Activated gamma-delta T cell (primary cell): ENCODE measurements around the gene ABHD16A.

ENCODE experiments used
- DNase-seq: peaks from one replicate; lab custom pipeline; 2025; lab: John Stamatoyannopoulos, UW

Gene ABHD16A

DNA sequence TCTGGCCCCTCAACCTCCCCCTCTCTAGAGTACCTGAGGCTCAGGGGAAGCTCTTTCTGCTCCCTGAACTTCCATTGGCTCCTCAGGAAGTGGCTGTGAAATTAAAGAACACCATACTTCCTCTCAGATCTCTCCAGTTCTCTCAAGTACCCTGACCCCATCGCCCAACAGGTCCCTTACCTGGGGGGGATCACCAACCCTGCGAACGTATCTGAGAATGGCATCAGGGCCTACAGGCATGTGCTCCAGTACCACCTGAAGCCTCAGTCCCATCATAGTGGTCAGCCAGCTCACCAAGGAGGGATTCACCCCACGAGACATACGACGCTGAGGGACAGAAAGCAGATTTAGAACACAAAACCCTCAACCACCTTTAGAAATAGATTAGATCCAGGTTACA lies 62.5 kb downstream of the ABHD16A start:
- no peak for DNase-seq

DNA sequence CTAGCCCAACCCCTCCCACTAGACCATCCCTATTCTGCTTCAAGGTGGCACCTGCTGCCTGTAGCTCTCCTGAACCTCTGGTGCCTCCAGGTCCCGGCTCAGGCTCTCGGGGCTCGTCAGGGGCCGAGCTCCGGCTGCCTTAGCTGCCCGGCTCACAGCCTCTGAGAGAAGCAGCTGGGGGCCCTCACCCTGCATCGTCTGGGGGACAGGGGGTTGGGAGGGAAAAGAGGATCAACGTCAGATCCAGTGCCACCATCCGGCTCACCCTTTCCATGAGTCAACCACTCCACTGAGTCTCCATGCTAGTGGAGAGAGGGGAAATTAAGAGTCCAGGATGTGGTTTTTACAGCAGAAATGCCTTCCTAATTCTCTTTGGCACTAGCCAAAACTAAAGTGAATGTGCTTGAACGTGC lies 63.7 kb downstream of the ABHD16A start:
- DNase-seq, result no peak

DNA sequence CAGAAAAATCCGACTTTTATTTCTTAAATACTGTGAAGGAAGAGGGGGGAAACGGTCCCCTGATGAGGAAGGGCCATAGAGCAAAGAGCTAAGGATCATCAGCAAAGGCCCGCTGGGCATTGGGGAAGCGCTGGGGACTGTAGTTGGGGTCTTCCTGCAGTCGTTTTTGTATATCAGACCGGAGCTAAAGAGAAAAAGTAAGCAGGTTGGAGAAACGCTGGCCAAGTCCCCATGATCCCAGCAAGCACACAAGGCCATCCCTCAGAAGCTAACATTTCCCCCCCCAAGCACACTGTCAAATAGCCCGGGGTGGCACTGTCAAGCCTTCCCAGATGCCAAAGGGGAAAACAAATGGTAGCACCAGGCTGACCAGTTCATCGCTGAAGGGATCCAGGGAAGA lies 64.1 kb downstream of the ABHD16A start:
- no peak for DNase-seq
